MM.1S (cell line): ENCODE measurements around the gene TMEM80.

Source experiments
- EZH2 ChIP-seq: fragments of 300-600 bp; sonication (generic); optimal IDR thresholded peaks from 2 replicates; pipeline ENCODE3; 2017; ENCODE audit warnings: low read depth, mild to moderate bottlenecking, antibody characterized with exemption, low read length, mixed read lengths
- TF ChIP-seq, protein P1 (sequence below): fragments of 300-600 bp; sonication (generic); IDR thresholded peaks from 2 replicates; pipeline ENCODE4 v1.5.1; 2016; ENCODE audit warnings: antibody characterized with exemption, low read length, mixed read lengths

- TF ChIP-seq, protein P1, sequence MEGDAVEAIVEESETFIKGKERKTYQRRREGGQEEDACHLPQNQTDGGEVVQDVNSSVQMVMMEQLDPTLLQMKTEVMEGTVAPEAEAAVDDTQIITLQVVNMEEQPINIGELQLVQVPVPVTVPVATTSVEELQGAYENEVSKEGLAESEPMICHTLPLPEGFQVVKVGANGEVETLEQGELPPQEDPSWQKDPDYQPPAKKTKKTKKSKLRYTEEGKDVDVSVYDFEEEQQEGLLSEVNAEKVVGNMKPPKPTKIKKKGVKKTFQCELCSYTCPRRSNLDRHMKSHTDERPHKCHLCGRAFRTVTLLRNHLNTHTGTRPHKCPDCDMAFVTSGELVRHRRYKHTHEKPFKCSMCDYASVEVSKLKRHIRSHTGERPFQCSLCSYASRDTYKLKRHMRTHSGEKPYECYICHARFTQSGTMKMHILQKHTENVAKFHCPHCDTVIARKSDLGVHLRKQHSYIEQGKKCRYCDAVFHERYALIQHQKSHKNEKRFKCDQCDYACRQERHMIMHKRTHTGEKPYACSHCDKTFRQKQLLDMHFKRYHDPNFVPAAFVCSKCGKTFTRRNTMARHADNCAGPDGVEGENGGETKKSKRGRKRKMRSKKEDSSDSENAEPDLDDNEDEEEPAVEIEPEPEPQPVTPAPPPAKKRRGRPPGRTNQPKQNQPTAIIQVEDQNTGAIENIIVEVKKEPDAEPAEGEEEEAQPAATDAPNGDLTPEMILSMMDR = no peak
- TF ChIP-seq EZH2 = no peak
Measured at GRCh38 chr11:693415-693831, 2.2 kb upstream of the TMEM80 start.
